Measurements from ENCODE around the gene WHRN.
A peak's percentile ranks its signal among the peaks of the same experiment; 100 is the strongest.

Gene WHRN

GRCh38 chr9:114513959-114514267, 8.6 kb upstream of the WHRN start:
- no peak for DNase-seq (ENCODE audit: low read depth)

GRCh38 chr9:114513055-114513958, 8.0 kb upstream of the WHRN start:
- no peak for DNase-seq (ENCODE audit: low read depth)

DNA sequence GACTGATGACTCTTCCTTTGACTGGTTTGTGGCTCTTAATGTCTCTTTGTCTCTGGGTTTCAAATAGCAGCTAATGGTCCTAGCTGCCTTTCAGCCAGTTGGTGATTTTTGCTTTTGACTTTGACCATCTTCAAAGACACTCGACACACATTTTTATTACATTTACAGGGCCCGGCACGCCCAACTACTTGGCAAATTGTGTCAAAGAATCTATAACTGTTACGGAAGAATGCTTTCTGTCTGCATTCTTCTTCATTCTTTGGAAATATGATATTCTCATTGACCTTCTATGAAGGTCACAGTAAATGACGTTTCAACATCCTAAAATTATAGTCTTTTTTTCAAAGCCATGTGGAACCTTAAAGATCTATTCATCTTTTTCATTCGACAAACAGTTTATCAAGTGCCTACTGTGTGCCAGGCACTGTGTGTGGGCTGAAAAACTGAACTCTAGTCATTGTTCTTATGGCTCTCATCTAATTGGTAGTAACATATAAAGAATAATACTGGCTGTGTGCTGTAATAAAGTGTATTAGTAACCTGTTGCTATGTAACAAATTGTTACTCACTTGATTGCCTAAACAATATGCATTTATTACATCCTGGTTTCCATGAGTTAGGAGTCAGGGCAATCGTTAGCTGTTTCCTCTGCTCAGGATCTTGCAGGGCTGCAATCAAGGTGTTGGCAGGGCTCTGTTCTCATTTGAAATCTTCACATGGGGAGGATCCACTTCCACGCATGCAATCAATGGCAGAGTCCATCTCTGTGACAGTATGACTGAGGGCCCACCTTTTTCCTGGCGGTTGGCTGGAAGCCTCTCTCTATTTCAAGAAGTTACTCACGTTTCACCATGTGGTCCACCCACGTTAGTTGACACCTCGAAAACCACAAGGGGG, 7.0 kb upstream of the WHRN start:
- DNase-seq (ENCODE audit: low read depth): no peak

DNA sequence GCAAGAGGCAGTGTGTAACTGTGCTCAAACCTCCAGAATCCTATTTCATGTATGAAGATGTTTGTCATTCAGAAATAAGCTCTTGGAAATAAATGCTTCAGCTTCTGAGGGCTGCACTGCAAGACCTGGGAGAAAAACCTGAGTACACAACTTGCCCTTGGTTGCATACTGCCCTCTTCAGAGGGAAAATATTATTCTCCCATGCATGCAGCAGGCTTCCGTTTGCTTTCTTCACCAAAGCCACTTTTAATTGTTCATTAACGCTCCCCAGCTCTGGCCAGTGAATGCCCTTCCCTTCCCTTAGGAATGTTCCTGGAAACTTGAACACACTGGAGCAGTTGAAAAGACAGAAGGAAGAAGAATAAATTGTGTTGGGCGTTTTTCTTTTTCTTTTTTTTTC, 2.5 kb upstream of the WHRN start:
- DNase-seq (ENCODE audit: low read depth): no peak

DNA sequence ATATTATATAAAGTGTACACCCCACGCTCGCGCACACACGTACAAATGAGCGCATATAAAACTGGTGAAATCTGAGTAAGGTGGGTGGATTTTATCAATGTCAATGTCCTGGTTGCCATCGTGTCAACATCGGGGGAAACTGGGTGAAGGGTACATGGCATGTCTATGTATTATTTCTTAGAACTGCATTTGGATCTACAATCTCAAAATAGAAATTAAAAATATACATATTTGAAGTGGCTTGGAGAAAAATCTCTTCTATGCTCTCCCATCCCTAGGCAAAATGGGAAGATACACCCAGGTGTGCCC, 763 bp upstream of the WHRN start:
- no peak for DNase-seq (ENCODE audit: low read depth)

DNA sequence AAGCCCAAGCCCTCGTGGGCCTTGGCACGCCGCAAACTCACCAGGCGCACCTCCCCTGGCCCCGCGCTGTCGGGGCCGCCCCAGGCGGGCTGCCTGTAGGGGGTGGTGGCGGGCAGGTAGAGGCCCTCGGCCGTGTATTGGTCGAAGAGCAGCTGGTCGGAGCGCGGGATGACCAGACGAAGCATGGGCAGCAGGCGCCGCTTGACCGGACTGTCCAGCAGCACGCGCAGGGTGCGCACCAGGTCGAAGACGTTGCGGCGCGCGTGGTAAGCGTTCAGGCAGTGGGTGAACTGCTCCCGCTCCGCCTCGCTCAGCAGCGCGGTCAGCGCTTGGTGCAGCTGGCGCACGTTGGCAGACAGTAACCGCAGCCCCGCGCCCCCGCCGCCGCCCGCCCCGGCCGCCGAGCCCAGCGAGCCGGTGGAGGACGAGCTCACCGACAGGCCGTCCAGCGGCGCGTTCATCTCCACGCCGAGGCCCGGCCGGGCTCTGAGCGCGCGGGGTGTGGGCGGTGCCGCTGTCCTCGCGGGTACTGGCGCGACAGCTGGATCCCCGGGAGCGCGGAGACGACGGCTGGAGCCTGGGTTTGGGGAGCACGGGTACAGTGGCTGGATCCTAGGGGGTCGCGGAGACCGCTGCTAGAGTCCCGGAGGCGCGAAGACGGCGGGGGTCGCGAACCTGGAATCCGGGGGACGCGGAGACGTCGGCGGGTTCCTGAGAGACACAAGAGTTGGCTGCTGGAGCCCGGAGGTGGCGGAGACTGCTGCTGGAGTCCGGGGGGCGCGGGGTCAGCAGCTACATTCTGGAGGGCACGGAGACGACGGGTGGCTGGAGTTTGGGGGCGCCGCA, 709 bp downstream of the WHRN start:
- DNase-seq (ENCODE audit: low read depth): peak; percentile 11

- no peak for DNase-seq (ENCODE audit: low read depth)
Observed at GRCh38 chr9:114503522-114504340, 1.5 kb downstream of the WHRN start.

DNA sequence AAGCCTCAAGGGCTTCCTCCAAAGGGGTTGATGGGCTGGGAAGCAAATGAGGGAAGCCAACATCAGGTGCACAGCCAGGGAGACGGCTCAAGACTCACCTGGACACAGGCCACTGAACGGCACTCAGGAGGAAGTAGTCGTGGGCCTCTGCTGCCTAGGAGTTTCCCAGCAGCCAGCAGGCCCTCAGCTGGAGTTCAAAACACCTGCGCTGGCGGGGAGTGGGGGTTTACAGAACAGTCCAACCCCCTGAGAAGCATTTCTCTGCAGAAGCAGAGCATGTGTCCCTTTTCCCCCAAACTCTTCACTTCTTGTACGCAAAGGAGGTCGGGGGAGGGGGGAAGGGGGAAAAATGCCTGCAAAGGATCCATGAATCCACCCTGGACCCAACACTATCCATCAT, 2.3 kb downstream of the WHRN start:
- DNase-seq (ENCODE audit: low read depth): no peak

DNA sequence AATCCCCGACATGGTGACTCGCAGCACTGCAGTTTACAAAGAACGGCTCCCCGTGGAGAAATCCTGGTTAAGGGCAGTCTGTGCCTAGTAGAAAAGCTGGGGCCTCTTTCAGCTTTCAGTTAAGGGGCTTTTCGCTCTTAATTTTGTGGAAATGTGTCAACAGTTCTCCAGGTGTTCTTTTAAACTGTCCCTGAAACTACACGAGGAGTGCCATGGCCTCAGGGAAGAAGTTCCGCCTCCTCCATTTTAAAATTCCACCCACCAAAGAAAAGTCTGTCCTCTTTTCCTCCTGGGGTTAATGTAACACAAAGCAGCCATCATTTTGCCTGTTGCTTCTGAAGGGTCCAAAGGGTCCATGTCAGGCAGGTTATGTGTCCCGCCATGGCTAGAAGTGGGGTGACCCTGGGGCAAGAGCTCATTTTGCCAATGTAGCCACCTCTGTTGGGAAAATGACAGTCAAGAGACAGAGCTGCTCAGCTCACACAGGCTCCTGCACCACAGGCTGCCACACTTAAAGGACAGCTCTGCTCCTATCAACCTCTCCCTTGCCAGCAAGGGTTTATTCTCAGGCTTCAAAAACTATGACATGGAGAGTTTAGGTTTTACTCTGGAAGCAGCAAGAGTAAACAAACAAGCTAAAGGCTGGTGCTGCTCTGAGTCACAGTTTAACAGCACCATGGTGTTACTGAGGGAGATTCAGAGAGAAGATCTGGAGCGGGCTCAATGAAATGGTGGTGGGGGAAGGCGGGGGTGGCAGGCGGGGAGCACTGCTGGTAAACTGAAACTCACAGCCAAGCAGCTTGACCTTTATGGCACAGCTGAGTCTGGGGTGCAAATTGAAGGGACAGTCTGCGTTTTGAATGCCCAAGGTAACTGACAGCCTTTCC, 3.2 kb downstream of the WHRN start:
- no peak for DNase-seq (ENCODE audit: low read depth)

GRCh38 chr9:114500697-114501292, 4.5 kb downstream of the WHRN start:
- no peak for DNase-seq (ENCODE audit: low read depth)

GRCh38 chr9:114499941-114500696, 5.2 kb downstream of the WHRN start:
- DNase-seq (ENCODE audit: low read depth): no peak

DNA sequence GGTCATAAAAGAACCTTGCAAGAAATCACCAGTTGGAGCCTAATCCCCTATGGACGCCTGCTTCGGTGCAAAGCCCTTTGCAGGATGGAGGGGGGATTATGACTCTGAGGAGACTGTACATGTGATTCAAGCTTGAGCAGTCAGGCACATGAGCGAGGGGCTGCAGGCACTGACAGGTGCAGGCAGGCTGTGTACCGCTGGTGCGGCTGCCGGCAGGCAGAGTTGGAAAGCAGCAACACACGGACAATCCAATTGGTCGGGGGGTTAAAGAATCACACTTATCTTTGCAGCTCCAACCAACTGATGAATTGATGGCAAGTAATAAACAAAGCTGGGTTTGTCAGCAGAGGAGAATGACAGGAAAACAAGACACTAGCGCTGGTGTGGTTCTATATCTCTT, 5.7 kb downstream of the WHRN start:
- no peak for DNase-seq (ENCODE audit: low read depth)

DNA sequence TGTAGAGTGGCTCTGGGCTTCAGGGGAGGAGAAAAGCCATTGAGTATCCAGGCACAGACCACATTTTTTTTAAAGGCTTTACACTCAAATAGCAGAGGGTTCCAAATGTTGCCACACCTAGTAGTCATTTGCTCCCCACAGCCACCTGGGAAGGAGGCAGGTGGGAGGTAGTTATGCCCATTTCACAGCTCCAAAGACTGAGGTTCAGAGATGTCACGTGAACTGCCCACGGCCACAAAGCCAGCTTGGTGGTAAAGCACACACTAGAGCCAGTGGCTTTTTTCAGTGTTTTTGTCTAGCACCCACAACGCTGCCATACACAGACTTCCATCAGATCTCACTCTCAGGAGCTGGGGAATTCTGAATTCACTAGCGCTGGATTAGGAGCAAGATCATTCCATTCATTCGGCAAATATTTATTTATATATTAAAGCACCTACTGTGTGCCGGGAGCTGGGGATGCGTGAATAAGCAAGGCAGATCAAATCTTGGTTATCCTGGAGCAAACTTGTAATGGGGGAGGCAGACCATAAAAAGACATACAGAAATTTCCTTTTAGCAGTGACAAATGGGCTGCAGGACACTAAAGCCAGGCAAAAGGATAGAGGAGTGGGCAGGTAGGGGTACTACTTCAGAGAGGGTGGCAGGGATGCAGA, 7.4 kb downstream of the WHRN start:
- no peak for DNase-seq (ENCODE audit: low read depth)

DNA sequence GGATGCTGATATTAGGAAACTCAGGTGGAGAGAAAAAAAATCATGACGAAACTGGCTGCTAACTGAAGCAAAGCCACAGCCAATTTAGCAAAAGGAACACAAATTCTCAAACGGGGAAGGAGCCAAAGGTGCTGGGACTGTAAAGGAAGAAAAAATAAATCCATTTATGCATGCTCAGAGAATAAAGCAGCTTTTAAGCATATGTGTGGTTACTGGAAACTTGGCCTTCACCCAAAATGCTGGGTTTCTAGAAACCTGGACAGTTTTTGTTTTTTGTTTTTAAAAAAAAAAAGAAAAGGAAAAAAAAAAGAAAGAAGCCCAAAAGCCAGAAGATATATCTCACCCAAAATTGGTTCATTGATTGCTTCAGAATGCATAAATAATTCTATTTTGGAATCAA, 8.0 kb downstream of the WHRN start:
- no peak for DNase-seq (ENCODE audit: low read depth)

- DNase-seq (ENCODE audit: low read depth): no peak
Observed at GRCh38 chr9:114496011-114496410, 9.3 kb downstream of the WHRN start.

DNA sequence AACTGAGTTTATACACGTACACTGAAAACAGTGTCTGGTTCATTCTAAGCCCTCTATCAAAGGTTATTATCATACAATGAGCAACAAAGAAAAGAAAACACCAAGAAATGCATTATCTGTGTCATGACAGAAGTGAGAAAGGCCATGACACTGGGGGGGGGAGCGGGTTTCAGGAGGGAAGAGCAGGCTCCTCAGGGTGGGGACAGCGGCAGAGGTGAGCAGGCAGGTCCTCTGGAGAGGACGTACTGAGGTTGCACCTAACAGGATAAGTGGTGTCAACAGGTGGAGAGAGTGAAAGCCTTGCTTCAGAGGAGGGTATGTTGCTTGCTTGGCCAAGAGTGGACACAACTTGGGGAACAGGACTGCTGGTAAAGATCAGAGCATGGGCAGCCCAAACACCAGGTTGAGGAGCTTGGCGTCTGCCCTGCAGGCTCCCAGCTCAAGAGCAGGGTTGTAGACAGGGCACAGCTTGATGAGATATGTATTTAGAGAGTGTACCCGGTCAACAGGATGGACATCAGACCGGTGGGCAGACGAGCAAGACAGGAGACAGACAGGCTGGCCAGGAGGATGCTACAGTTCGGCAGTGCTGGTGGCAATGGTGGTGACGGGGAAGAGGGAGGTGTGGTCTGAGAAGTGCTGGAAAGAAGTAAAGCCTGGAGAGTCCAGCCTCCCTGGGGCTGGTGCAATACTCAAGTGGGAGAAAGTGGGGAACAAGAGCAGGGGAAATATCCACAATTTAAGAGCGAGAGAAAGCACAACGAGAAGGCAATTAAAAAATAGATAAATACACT, 10.3 kb downstream of the WHRN start:
- no peak for DNase-seq (ENCODE audit: low read depth)

- DNase-seq (ENCODE audit: low read depth): no peak
Observed at GRCh38 chr9:114493521-114494184, 11.6 kb downstream of the WHRN start.

GRCh38 chr9:114492991-114493390, 12.3 kb downstream of the WHRN start:
- no peak for DNase-seq (ENCODE audit: low read depth)
